ENCODE results near the gene LUC7L2. TPM values are rescaled to one million over a fixed set of nuclear protein-coding genes. Genes with fewer than 3 reads are reported as not detected.

The LUC7L2 gene
- total RNA-seq, 1 experiment from 2014 or later: 81.2 TPM

GRCh38 chr7:139367438-139368155 lies 7.9 kb downstream of the LUC7L2 start:
- H3K23me2 ChIP-seq (ENCODE audit: insufficient read length, low read depth, low read length, poor library complexity, severe bottlenecking): no peaks in the 10 kb centered on the region
- Mint-ChIP-seq H3K9me3 (no peaks in the 10 kb centered on the region), H3K4me1 (peaks cover 38 to 41% of the 10 kb centered on the region in 2 experiments), H3K4me3 (no peak overlapping the region), H3K27me3 (ENCODE audit: low read depth) (no peaks in the 10 kb centered on the region), H3K27ac (peak overlapping the region in 2 of 3 experiments; percentile 36 to 73; a peak in 2 of 7 replicates), H3K36me3 (ENCODE audit: insufficient read depth in 1 of 3, low read depth in 3 of 3) (peaks cover 0 to 29% (median 21%) of the 10 kb centered on the region in 3 experiments; a peak in 6 of 7 replicates)
- H2AFZ ChIP-seq (ENCODE audit: low read length): no peak overlapping the region
- no peak overlapping the region for H3K27ac ChIP-seq (ENCODE audit: insufficient read length, low read depth, low read length)
- no CpG with 5 or more reads among the region's 6 CpGs for WGBS (ENCODE audit: extremely low coverage, insufficient read length, low lambda C conversion rate)
- no peak overlapping the region for H2AK5ac ChIP-seq (ENCODE audit: insufficient read length, low read length)
- H2BK20ac ChIP-seq (ENCODE audit: low read depth, low read length, poor library complexity, severe bottlenecking): no peak overlapping the region
- no peaks in the 10 kb centered on the region for H4K20me1 ChIP-seq (ENCODE audit: control insufficient read depth, insufficient read depth, insufficient read length)
- H2BK12ac ChIP-seq (ENCODE audit: insufficient read length, low read depth, low read length): no peak overlapping the region
- no peak overlapping the region for H4K91ac ChIP-seq (ENCODE audit: insufficient read length, low read depth, low read length)
- TF ChIP-seq CTCF (conservative IDR thresholded peaks at IDR 0.05): no peak
- no peak overlapping the region for H3K56ac ChIP-seq (ENCODE audit: insufficient read length, low read depth, low read length)
- no peaks in the 10 kb centered on the region for H3K27me3 ChIP-seq (ENCODE audit: insufficient read depth, low read length)
- H3K79me2 ChIP-seq (ENCODE audit: insufficient read depth, low read length): peaks cover 38% of the 10 kb centered on the region; the same call in 1 of the 2 replicates
- no peak overlapping the region for H2BK5ac ChIP-seq (ENCODE audit: insufficient read length, low read length)
- no peak overlapping the region for H4K8ac ChIP-seq (replicated peaks; ENCODE audit: insufficient read length, low read depth, low read length)
- H3T11ph ChIP-seq (ENCODE audit: low read length): no peak overlapping the region
- H3K18ac ChIP-seq (ENCODE audit: insufficient read length, low read depth, low read length): no peak overlapping the region
- no peak overlapping the region for H3K23ac ChIP-seq (ENCODE audit: insufficient read length, low read depth, low read length)
- H3K9ac ChIP-seq (ENCODE audit: extremely low read depth, insufficient read length, low read length): no peak overlapping the region
- H3K4me1 ChIP-seq (ENCODE audit: insufficient read depth, low read length): peaks cover 5% of the 10 kb centered on the region
- H3K4me2 ChIP-seq (ENCODE audit: insufficient read depth, insufficient read length, low read length): no peak overlapping the region
- H3K14ac ChIP-seq (ENCODE audit: insufficient read depth, low read length): no peak overlapping the region
- H2BK120ac ChIP-seq (ENCODE audit: low read depth, low read length, poor library complexity, severe bottlenecking): no peak overlapping the region
- H3K4ac ChIP-seq (ENCODE audit: low read depth, low read length): no peak overlapping the region
- no peaks in the 10 kb centered on the region for H3K79me1 ChIP-seq (ENCODE audit: insufficient read depth, low read depth, low read length, poor library complexity, severe bottlenecking)
- no peak for DNase-seq
- H2BK15ac ChIP-seq (ENCODE audit: low read depth, low read length): no peak overlapping the region
- H4K5ac ChIP-seq (ENCODE audit: insufficient read length, low read depth, low read length): no peak overlapping the region
- no peaks in the 10 kb centered on the region for H3K9me3 ChIP-seq (ENCODE audit: control insufficient read depth, low read depth, low read length)
